Astrocyte of the hippocampus (primary cell): ENCODE results near the gene ATP8B2.
"Not testable (repeated sequence)": the region's sequence is repeated elsewhere in the genome, so short reads cannot be mapped to it uniquely, and the experiment has no call there.

Source experiments
- DNase-seq: peaks from one replicate; pipeline ENCODE4 v3.0.0; 2011; ENCODE audit warnings: low read depth, low spot score

Gene ATP8B2

GRCh38 chr1:154344977-154345837 lies 19.9 kb downstream of the ATP8B2 start:
- DNase-seq: peak; percentile 54

- DNase-seq: no peak
Measured at GRCh38 chr1:154346276-154346917, 21.1 kb downstream of the ATP8B2 start.

GRCh38 chr1:154347961-154348360 lies 22.6 kb downstream of the ATP8B2 start:
- DNase-seq: no peak

GRCh38 chr1:154348429-154349076 lies 23.2 kb downstream of the ATP8B2 start:
- DNase-seq: no peak

GRCh38 chr1:154349121-154349520 lies 23.8 kb downstream of the ATP8B2 start:
- no peak for DNase-seq

- no peak for DNase-seq
Measured at GRCh38 chr1:154350383-154350782, 25.1 kb downstream of the ATP8B2 start.

GRCh38 chr1:154351363-154352068 lies 26.2 kb downstream of the ATP8B2 start:
- DNase-seq: no peak

- DNase-seq: no peak
Measured at GRCh38 chr1:154352245-154352580, 26.9 kb downstream of the ATP8B2 start.

GRCh38 chr1:154352581-154353459 lies 27.5 kb downstream of the ATP8B2 start:
- DNase-seq: peak; percentile 78

GRCh38 chr1:154353460-154353904 lies 28.2 kb downstream of the ATP8B2 start:
- peak; percentile 36 for DNase-seq

GRCh38 chr1:154353966-154354365 lies 28.6 kb downstream of the ATP8B2 start:
- no peak for DNase-seq

GRCh38 chr1:154358519-154358918 lies 33.2 kb downstream of the ATP8B2 start:
- no peak for DNase-seq

GRCh38 chr1:154360288-154360687 lies 35.0 kb downstream of the ATP8B2 start:
- DNase-seq: no peak

GRCh38 chr1:154360881-154361280 lies 35.6 kb downstream of the ATP8B2 start:
- DNase-seq: not testable (repeated sequence)

- no peak for DNase-seq
Measured at GRCh38 chr1:154361357-154361756, 36.0 kb downstream of the ATP8B2 start.

- DNase-seq: no peak
Measured at GRCh38 chr1:154371436-154371835, 46.1 kb downstream of the ATP8B2 start.

- DNase-seq: not testable (repeated sequence)
Measured at GRCh38 chr1:154373777-154374357, 48.5 kb downstream of the ATP8B2 start.

- no peak for DNase-seq
Measured at GRCh38 chr1:154379301-154379700, 54.0 kb downstream of the ATP8B2 start.

- no peak for DNase-seq
Measured at GRCh38 chr1:154384650-154385489, 59.5 kb downstream of the ATP8B2 start.
